Measurements from ENCODE around the gene RETREG3.
A peak's percentile ranks its signal among the peaks of the same experiment; 100 is the strongest.

The RETREG3 gene

GRCh38 chr17:42568341-42569111, 40.6 kb downstream of the RETREG3 start:
- H3K36me3 ChIP-seq (ENCODE audit: insufficient read depth, low read length): peaks cover 14% of the 10 kb centered on the region; the same call in 1 of the 2 replicates
- no peaks in the 10 kb centered on the region for H3K9me3 ChIP-seq (ENCODE audit: control insufficient read depth, insufficient read depth, low read length)
- no peaks in the 10 kb centered on the region; the same call in 1 of the 2 replicates for H3K4me1 ChIP-seq (ENCODE audit: insufficient read depth, low read length)
- H3K9ac ChIP-seq (ENCODE audit: low read depth, low read length): no peak overlapping the region

- peaks cover 7% of the 10 kb centered on the region; the same call in 1 of the 2 replicates for H3K4me1 ChIP-seq (ENCODE audit: insufficient read depth, low read length)
- peaks cover 4% of the 10 kb centered on the region; the same call in 1 of the 2 replicates for H3K36me3 ChIP-seq (ENCODE audit: insufficient read depth, low read length)
- peak within 1 kb of the TSS; percentile 94 for H3K9ac ChIP-seq (ENCODE audit: low read depth, low read length)
- no peaks in the 10 kb centered on the region for H3K9me3 ChIP-seq (ENCODE audit: control insufficient read depth, insufficient read depth, low read length)
Measured at GRCh38 chr17:42566883-42567573, 42.1 kb downstream of the RETREG3 start, which contains the start of gene MLX. Gene MLX (plus strand): TSS chr17:42567100. CDS start chr17:42567125, 25 bp downstream.

GRCh38 chr17:42566215-42566882, 42.8 kb downstream of the RETREG3 start:
- Histone ChIP-seq H3K36me3 (ENCODE audit: insufficient read depth, low read length) (no peaks in the 10 kb centered on the region), H3K9ac (ENCODE audit: low read depth, low read length) (peak overlapping the region; percentile 94), H3K9me3 (ENCODE audit: control insufficient read depth, insufficient read depth, low read length) (no peaks in the 10 kb centered on the region), H3K4me1 (ENCODE audit: insufficient read depth, low read length) (peaks cover 7% of the 10 kb centered on the region; the same call in 1 of the 2 replicates)

GRCh38 chr17:42565523-42566214, 43.5 kb downstream of the RETREG3 start:
- Histone ChIP-seq H3K36me3 (ENCODE audit: insufficient read depth, low read length) (no peaks in the 10 kb centered on the region), H3K9ac (ENCODE audit: low read depth, low read length) (no peak overlapping the region), H3K4me1 (ENCODE audit: insufficient read depth, low read length) (peaks cover 7% of the 10 kb centered on the region; the same call in 1 of the 2 replicates), H3K9me3 (ENCODE audit: control insufficient read depth, insufficient read depth, low read length) (no peaks in the 10 kb centered on the region)

- H3K9me3 ChIP-seq (ENCODE audit: control insufficient read depth, insufficient read depth, low read length): no peaks in the 10 kb centered on the region
- peaks cover 7% of the 10 kb centered on the region; the same call in 1 of the 2 replicates for H3K4me1 ChIP-seq (ENCODE audit: insufficient read depth, low read length)
- no peaks in the 10 kb centered on the region for H3K36me3 ChIP-seq (ENCODE audit: insufficient read depth, low read length)
- H3K9ac ChIP-seq (ENCODE audit: low read depth, low read length): no peak overlapping the region
Measured at GRCh38 chr17:42564815-42565522, 44.2 kb downstream of the RETREG3 start.

GRCh38 chr17:42563950-42564349, 45.2 kb downstream of the RETREG3 start:
- peaks cover 7% of the 10 kb centered on the region; the same call in 1 of the 2 replicates for H3K4me1 ChIP-seq (ENCODE audit: insufficient read depth, low read length)
- no peak overlapping the region for H3K9ac ChIP-seq (ENCODE audit: low read depth, low read length)
- no peaks in the 10 kb centered on the region for H3K9me3 ChIP-seq (ENCODE audit: control insufficient read depth, insufficient read depth, low read length)
- H3K36me3 ChIP-seq (ENCODE audit: insufficient read depth, low read length): no peaks in the 10 kb centered on the region

GRCh38 chr17:42563543-42563942, 45.6 kb downstream of the RETREG3 start:
- peaks cover 7% of the 10 kb centered on the region; the same call in 1 of the 2 replicates for H3K4me1 ChIP-seq (ENCODE audit: insufficient read depth, low read length)
- H3K36me3 ChIP-seq (ENCODE audit: insufficient read depth, low read length): no peaks in the 10 kb centered on the region
- H3K9ac ChIP-seq (ENCODE audit: low read depth, low read length): 0 out of 2 replicates have a peak overlapping the region, but pooled peaks have one; percentile 87
- no peaks in the 10 kb centered on the region for H3K9me3 ChIP-seq (ENCODE audit: control insufficient read depth, insufficient read depth, low read length)

GRCh38 chr17:42563143-42563509, 46.0 kb downstream of the RETREG3 start:
- peaks cover 7% of the 10 kb centered on the region; the same call in 1 of the 2 replicates for H3K4me1 ChIP-seq (ENCODE audit: insufficient read depth, low read length)
- peak overlapping the region; percentile 87; the same call in 1 of the 2 replicates for H3K9ac ChIP-seq (ENCODE audit: low read depth, low read length)
- H3K36me3 ChIP-seq (ENCODE audit: insufficient read depth, low read length): no peaks in the 10 kb centered on the region
- no peaks in the 10 kb centered on the region for H3K9me3 ChIP-seq (ENCODE audit: control insufficient read depth, insufficient read depth, low read length)

- Histone ChIP-seq H3K36me3 (ENCODE audit: insufficient read depth, low read length) (no peaks in the 10 kb centered on the region), H3K9ac (ENCODE audit: low read depth, low read length) (peak overlapping the region; percentile 87), H3K4me1 (ENCODE audit: insufficient read depth, low read length) (peaks cover 7% of the 10 kb centered on the region; the same call in 1 of the 2 replicates), H3K9me3 (ENCODE audit: control insufficient read depth, insufficient read depth, low read length) (no peaks in the 10 kb centered on the region)
Measured at GRCh38 chr17:42562388-42563142, 46.6 kb downstream of the RETREG3 start.

GRCh38 chr17:42561897-42562387, 47.2 kb downstream of the RETREG3 start, which contains the start of gene COASY:
Gene COASY (plus strand): TSS chr17:42562148. CDS start chr17:42562623, 475 bp downstream.
- H3K4me1 ChIP-seq (ENCODE audit: insufficient read depth, low read length): peaks cover 7% of the 10 kb centered on the region; the same call in 1 of the 2 replicates
- H3K9ac ChIP-seq (ENCODE audit: low read depth, low read length): peak within 1 kb of the TSS; percentile 87
- H3K9me3 ChIP-seq (ENCODE audit: control insufficient read depth, insufficient read depth, low read length): no peaks in the 10 kb centered on the region
- no peaks in the 10 kb centered on the region for H3K36me3 ChIP-seq (ENCODE audit: insufficient read depth, low read length)

GRCh38 chr17:42560246-42560645, 48.9 kb downstream of the RETREG3 start:
- Histone ChIP-seq H3K9me3 (ENCODE audit: control insufficient read depth, insufficient read depth, low read length) (no peaks in the 10 kb centered on the region), H3K4me1 (ENCODE audit: insufficient read depth, low read length) (peaks cover 7% of the 10 kb centered on the region; the same call in 1 of the 2 replicates), H3K9ac (ENCODE audit: low read depth, low read length) (no peak overlapping the region), H3K36me3 (ENCODE audit: insufficient read depth, low read length) (no peaks in the 10 kb centered on the region)

GRCh38 chr17:42559075-42559474, 50.1 kb downstream of the RETREG3 start:
- Histone ChIP-seq H3K9ac (ENCODE audit: low read depth, low read length) (no peak overlapping the region), H3K36me3 (ENCODE audit: insufficient read depth, low read length) (no peaks in the 10 kb centered on the region), H3K9me3 (ENCODE audit: control insufficient read depth, insufficient read depth, low read length) (no peaks in the 10 kb centered on the region), H3K4me1 (ENCODE audit: insufficient read depth, low read length) (peaks cover 7% of the 10 kb centered on the region; the same call in 1 of the 2 replicates)

All from ES-I3 (cell line).